Central memory CD4-positive, alpha-beta T cell (primary cell): Measurements from ENCODE around the gene NFIX.
A peak's percentile ranks its signal among the peaks of the same experiment; 100 is the strongest.
"Not testable (repeated sequence)": the region's sequence is repeated elsewhere in the genome, so short reads cannot be mapped to it uniquely, and the experiment has no call there.

Experiments
- DNase-seq: peaks from one replicate; pipeline ENCODE4 v3.0.0; 2022

The NFIX gene

GRCh38 chr19:12959481-12959880 lies 35.8 kb upstream of the NFIX start:
- no peak for DNase-seq

- DNase-seq = peak; percentile 70
Measured at GRCh38 chr19:12965017-12965811, 30.1 kb upstream of the NFIX start.

- DNase-seq = no peak
Measured at GRCh38 chr19:12965812-12966135, 29.5 kb upstream of the NFIX start.

GRCh38 chr19:12967907-12968306 lies 27.4 kb upstream of the NFIX start:
- no peak for DNase-seq

- DNase-seq = no peak
Measured at GRCh38 chr19:12969292-12969988, 25.8 kb upstream of the NFIX start, which contains the start of gene DAND5. Gene DAND5, plus strand, starts transcription at chr19:12969576. Its CDS starts 85 bp downstream, at chr19:12969661.

GRCh38 chr19:12970070-12970820 lies 25.0 kb upstream of the NFIX start:
- no peak for DNase-seq

GRCh38 chr19:12973236-12973635 lies 22.0 kb upstream of the NFIX start:
- DNase-seq = no peak

GRCh38 chr19:12974301-12975220 lies 20.7 kb upstream of the NFIX start:
- no peak for DNase-seq

- DNase-seq = no peak
Measured at GRCh38 chr19:12975221-12975741, 20.0 kb upstream of the NFIX start.

- not testable (repeated sequence) for DNase-seq
Measured at GRCh38 chr19:12976109-12976508, 19.2 kb upstream of the NFIX start.

GRCh38 chr19:12979974-12980373 lies 15.3 kb upstream of the NFIX start:
- DNase-seq = no peak

- no peak for DNase-seq
Measured at GRCh38 chr19:12982648-12983047, 12.6 kb upstream of the NFIX start.

GRCh38 chr19:12983091-12983490 lies 12.2 kb upstream of the NFIX start:
- no peak for DNase-seq

GRCh38 chr19:12983542-12984142 lies 11.6 kb upstream of the NFIX start:
- peak; percentile 79 for DNase-seq

GRCh38 chr19:12984143-12984627 lies 11.1 kb upstream of the NFIX start:
- peak; percentile 3 for DNase-seq

GRCh38 chr19:12984683-12985048 lies 10.6 kb upstream of the NFIX start:
- no peak for DNase-seq

GRCh38 chr19:12985049-12985776 lies 10.1 kb upstream of the NFIX start:
- no peak for DNase-seq

GRCh38 chr19:12986726-12987125 lies 8.5 kb upstream of the NFIX start:
- no peak for DNase-seq

GRCh38 chr19:12987190-12987589 lies 8.1 kb upstream of the NFIX start:
- no peak for DNase-seq

- no peak for DNase-seq
Measured at GRCh38 chr19:12987781-12988180, 7.5 kb upstream of the NFIX start.

GRCh38 chr19:12990431-12990830 lies 4.8 kb upstream of the NFIX start:
- DNase-seq = no peak
